ENCODE results near the gene VARS1. TPM values are rescaled to one million over a fixed set of nuclear protein-coding genes. Genes with fewer than 3 reads are reported as not detected.

VARS1 gene
- total and polyA plus RNA-seq, 2 of the 8 experiments (the other 6 are each of a cell fraction or from before 2014, with no cell fraction given): 53.5 to 162 TPM

DNA sequence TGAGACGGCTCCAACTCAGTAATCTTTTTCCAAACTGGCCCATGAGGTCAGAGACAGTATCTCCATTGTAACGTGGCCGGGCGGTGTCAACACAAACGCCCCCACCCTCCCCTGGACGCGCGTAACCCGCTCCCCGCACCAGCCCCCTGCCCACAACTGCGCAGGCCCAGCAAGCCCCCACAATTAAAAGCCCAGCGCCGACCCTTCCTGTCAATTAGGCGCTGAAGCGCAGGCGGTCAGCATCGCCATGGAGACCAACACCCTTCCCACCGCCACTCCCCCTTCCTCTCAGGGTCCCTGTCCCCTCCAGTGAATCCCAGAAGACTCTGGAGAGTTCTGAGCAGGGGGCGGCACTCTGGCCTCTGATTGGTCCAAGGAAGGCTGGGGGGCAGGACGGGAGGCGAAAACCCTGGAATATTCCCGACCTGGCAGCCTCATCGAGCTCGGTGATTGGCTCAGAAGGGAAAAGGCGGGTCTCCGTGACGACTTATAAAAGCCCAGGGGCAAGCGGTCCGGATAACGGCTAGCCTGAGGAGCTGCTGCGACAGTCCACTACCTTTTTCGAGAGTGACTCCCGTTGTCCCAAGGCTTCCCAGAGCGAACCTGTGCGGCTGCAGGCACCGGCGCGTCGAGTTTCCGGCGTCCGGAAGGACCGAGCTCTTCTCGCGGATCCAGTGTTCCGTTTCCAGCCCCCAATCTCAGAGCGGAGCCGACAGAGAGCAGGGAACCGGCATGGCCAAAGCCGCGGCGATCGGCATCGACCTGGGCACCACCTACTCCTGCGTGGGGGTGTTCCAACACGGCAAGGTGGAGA lies 19.7 kb upstream of the VARS1 start, which contains the start of the genes HSPA1A and HSPA1L (continued):
- TF ChIP-seq CREB1 (IDR thresholded peaks at IDR 0.05) (no peak; the same call in 1 of the 2 replicates), SRF (IDR thresholded peaks at IDR 0.05; ENCODE audit: low read depth, low read length) (no peak), TBP (IDR thresholded peaks at IDR 0.05; ENCODE audit: low read depth, low read length) (peak; percentile 96), POLR2AphosphoS5 (IDR thresholded peaks at IDR 0.05; ENCODE audit: low read depth, low read length) (peak; percentile 98), RAD21 (IDR thresholded peaks at IDR 0.05 in 1 of 2, conservative IDR thresholded peaks at IDR 0.05 in 1 of 2; ENCODE audit: low read depth in 2 of 2, low read length in 2 of 2) (no peak), CTBP2 (IDR thresholded peaks at IDR 0.05; ENCODE audit: borderline replicate concordance, insufficient read depth, insufficient read length, low read length) (no peak), PHF8 (conservative IDR thresholded peaks at IDR 0.05; ENCODE audit: low read depth, low read length) (peak; percentile 70), CEBPB (IDR thresholded peaks at IDR 0.05; ENCODE audit: low read depth, low read length) (no peak)
- TF ChIP-seq, protein P1, sequence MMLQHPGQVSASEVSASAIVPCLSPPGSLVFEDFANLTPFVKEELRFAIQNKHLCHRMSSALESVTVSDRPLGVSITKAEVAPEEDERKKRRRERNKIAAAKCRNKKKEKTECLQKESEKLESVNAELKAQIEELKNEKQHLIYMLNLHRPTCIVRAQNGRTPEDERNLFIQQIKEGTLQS (IDR thresholded peaks at IDR 0.05; ENCODE audit: insufficient read depth, low read depth, low read length): no peak
